CD4-positive, CD25-positive, alpha-beta regulatory T cell (primary cell): ENCODE results near the gene PGR. TPM values are rescaled to one million over a fixed set of nuclear protein-coding genes. Genes with fewer than 3 reads are reported as not detected.
"Not testable (repeated sequence)": the region's sequence is repeated elsewhere in the genome, so short reads cannot be mapped to it uniquely, and the experiment has no call there.

ENCODE experiments used
- ATAC-seq, 2 donors: fragments of 150-1000 bp; cut with Tn5 transposase; one replicate each; pipeline ENCODE4 v1.10.0; 2021; ENCODE audit warnings: low read depth in 2 of 2, moderate number of reproducible peaks in 2 of 2, moderate library complexity in 1 of 2
- DNase-seq, 3 donors: peaks; one replicate each; pipeline versions ENCODE4 v3.0.0 to v3.0.0-alpha.2; 2012 to 2022; ENCODE audit warnings: mixed read lengths in 1 of 3
- H3K27ac ChIP-seq: one replicate; pipeline ENCODE4 v1.7.0; 2013; ENCODE audit warnings: mild to moderate bottlenecking, low read length; ENCODE audit not compliant: insufficient read depth, poor library complexity, severe bottlenecking
- H3K27me3 ChIP-seq: one replicate; pipeline ENCODE4 v1.7.0; 2013; ENCODE audit warnings: low read length; ENCODE audit not compliant: control insufficient read depth, insufficient read depth
- H3K36me3 ChIP-seq: one replicate; pipeline ENCODE4 v1.7.0; 2013; ENCODE audit warnings: mild to moderate bottlenecking, low read length, moderate library complexity; ENCODE audit not compliant: control insufficient read depth, insufficient read depth
- H3K4me1 ChIP-seq: 2 replicates; pipeline ENCODE4 v1.7.0; 2013; ENCODE audit warnings: mild to moderate bottlenecking, low read length; ENCODE audit not compliant: insufficient read depth, control insufficient read depth, poor library complexity, severe bottlenecking
- H3K4me3 ChIP-seq: one replicate; pipeline ENCODE4 v1.7.0; 2013; ENCODE audit warnings: low read depth, mild to moderate bottlenecking, low read length, moderate library complexity
- H3K9me3 ChIP-seq, 2 experiments: 1 replicate in 1 of 2; 2 replicates in 1 of 2; pipeline ENCODE4 v1.7.0; 2013; ENCODE audit warnings: low read length in 2 of 2, mild to moderate bottlenecking in 1 of 2, moderate library complexity in 1 of 2; ENCODE audit not compliant: control insufficient read depth in 2 of 2
- H3K27ac Mint-ChIP-seq, 3 donors: one replicate each; pipeline ENCODE4 v1.8.0; 2020 to 2022; ENCODE audit warnings: mild to moderate bottlenecking in 3 of 3, mixed read lengths in 3 of 3, moderate library complexity in 2 of 3
- H3K27me3 Mint-ChIP-seq: one replicate; pipeline ENCODE4 v1.8.0; 2022; ENCODE audit warnings: mild to moderate bottlenecking, mixed read lengths
- H3K36me3 Mint-ChIP-seq: one replicate; pipeline ENCODE4 v1.8.0; 2020; ENCODE audit warnings: mixed read lengths
- H3K4me1 Mint-ChIP-seq, 4 donors: one replicate each; pipeline ENCODE4 v1.8.0; 2020 to 2022; ENCODE audit warnings: mixed read lengths in 4 of 4, mild to moderate bottlenecking in 1 of 4
- H3K4me3 Mint-ChIP-seq, 4 donors: one replicate each; pipeline ENCODE4 v1.8.0; 2020 to 2022; ENCODE audit warnings: mild to moderate bottlenecking in 4 of 4, mixed read lengths in 4 of 4, moderate library complexity in 3 of 4
- H3K9me3 Mint-ChIP-seq, 7 donors: one replicate each; pipeline ENCODE4 v1.8.0; 2020 to 2022; ENCODE audit warnings: mixed read lengths in 7 of 7, mild to moderate bottlenecking in 3 of 7, moderate library complexity in 2 of 7
- polyA plus RNA-seq, 4 donors: library from polyadenylated mRNA; unstranded; fragments of 300-500 nt; fragmentation: Illumina TruSeq; gene quantifications; one replicate each; pipeline ENCODE4 v1.2.3, GENCODE V29; 2021
- total RNA-seq: library from RNA; stranded (reverse); gene quantifications from one replicate; pipeline ENCODE4 v1.2.3, GENCODE V29; 2022

The PGR gene
- total and polyA plus RNA-seq, 5 donors from 2014 or later, result not detected

GRCh38 chr11:101028644-101029043 is 101.0 kb downstream of the PGR start:
- Mint-ChIP-seq H3K4me1 (no peaks in the 10 kb centered on the region), H3K4me3 (no peak overlapping the region), H3K9me3 (peaks cover 0 to 11% (median 5%) of the 10 kb centered on the region in 7 donors), H3K27ac (no peak overlapping the region), H3K27me3 (no peaks in the 10 kb centered on the region), H3K36me3 (no peaks in the 10 kb centered on the region)
- H3K4me3 ChIP-seq, result no peak overlapping the region
- no peak for ATAC-seq
- no peak overlapping the region for H3K27ac ChIP-seq
- no peaks in the 10 kb centered on the region for H3K9me3 ChIP-seq
- H3K27me3 ChIP-seq, result no peaks in the 10 kb centered on the region
- no peak for DNase-seq
- no peaks in the 10 kb centered on the region for H3K36me3 ChIP-seq
- H3K4me1 ChIP-seq, result no peaks in the 10 kb centered on the region

- H3K9me3 Mint-ChIP-seq, result peaks cover 0 to 2% (median 0%) of the 10 kb centered on the region in 7 donors
- Histone ChIP-seq H3K27me3 (no peaks in the 10 kb centered on the region), H3K9me3 (no peaks in the 10 kb centered on the region), H3K27ac (no peak overlapping the region), H3K4me1 (no peaks in the 10 kb centered on the region), H3K36me3 (no peaks in the 10 kb centered on the region), H3K4me3 (no peak overlapping the region)
- DNase-seq (no peak), ATAC-seq (no peak)
- H3K27me3 Mint-ChIP-seq, result no peaks in the 10 kb centered on the region
- no peaks in the 10 kb centered on the region for H3K36me3 Mint-ChIP-seq
- H3K4me1 Mint-ChIP-seq, result no peaks in the 10 kb centered on the region
- H3K4me3 Mint-ChIP-seq, result no peak overlapping the region
- no peak overlapping the region for H3K27ac Mint-ChIP-seq
These were observed 107.4 kb downstream of the PGR start for GRCh38 chr11:101022256-101022655.

GRCh38 chr11:101019870-101020269 is 109.7 kb downstream of the PGR start:
- DNase-seq, result no peak
- Mint-ChIP-seq H3K27ac (no peak overlapping the region), H3K4me3 (no peak overlapping the region), H3K9me3 (peaks cover 0 to 3% (median 0%) of the 10 kb centered on the region in 7 donors), H3K4me1 (no peaks in the 10 kb centered on the region), H3K36me3 (no peaks in the 10 kb centered on the region), H3K27me3 (no peaks in the 10 kb centered on the region)
- H3K4me1 ChIP-seq, result no peaks in the 10 kb centered on the region
- ATAC-seq, result no peak
- no peak overlapping the region for H3K27ac ChIP-seq
- H3K27me3 ChIP-seq, result no peaks in the 10 kb centered on the region
- no peaks in the 10 kb centered on the region for H3K36me3 ChIP-seq
- H3K4me3 ChIP-seq, result no peak overlapping the region
- peaks cover 0 to 5% of the 10 kb centered on the region in 2 experiments for H3K9me3 ChIP-seq

GRCh38 chr11:101014600-101015285 is 114.9 kb downstream of the PGR start:
- no peaks in the 10 kb centered on the region for H3K4me1 Mint-ChIP-seq
- Histone ChIP-seq H3K4me1 (no peaks in the 10 kb centered on the region), H3K27me3 (no peaks in the 10 kb centered on the region), H3K27ac (no peak overlapping the region), H3K9me3 (peaks cover 0 to 9% of the 10 kb centered on the region in 2 experiments), H3K36me3 (no peaks in the 10 kb centered on the region), H3K4me3 (no peak overlapping the region)
- H3K36me3 Mint-ChIP-seq, result no peaks in the 10 kb centered on the region
- H3K27me3 Mint-ChIP-seq, result no peaks in the 10 kb centered on the region
- DNase-seq (no peak), ATAC-seq (no peak)
- no peak overlapping the region for H3K4me3 Mint-ChIP-seq
- no peak overlapping the region for H3K27ac Mint-ChIP-seq
- peaks cover 0 to 8% (median 3%) of the 10 kb centered on the region in 7 donors for H3K9me3 Mint-ChIP-seq

- H3K9me3 ChIP-seq, H3K27me3 ChIP-seq, H3K4me3 ChIP-seq, H3K36me3 ChIP-seq, H3K27ac ChIP-seq, H3K4me1 Mint-ChIP-seq, H3K4me1 ChIP-seq, H3K36me3 Mint-ChIP-seq, H3K4me3 Mint-ChIP-seq, H3K9me3 Mint-ChIP-seq, DNase-seq, H3K27me3 Mint-ChIP-seq, ATAC-seq, H3K27ac Mint-ChIP-seq: not testable (repeated sequence)
These were observed 115.9 kb downstream of the PGR start for GRCh38 chr11:101013702-101014101.

- H3K27ac Mint-ChIP-seq, result no peak overlapping the region
- no peaks in the 10 kb centered on the region for H3K27me3 Mint-ChIP-seq
- H3K36me3 Mint-ChIP-seq, result no peaks in the 10 kb centered on the region
- H3K4me1 ChIP-seq, result no peaks in the 10 kb centered on the region
- no peak for DNase-seq
- no peak overlapping the region for H3K4me3 Mint-ChIP-seq
- H3K4me1 Mint-ChIP-seq, result no peaks in the 10 kb centered on the region
- H3K27ac ChIP-seq, result no peak overlapping the region
- H3K9me3 ChIP-seq, result peaks cover 0 to 9% of the 10 kb centered on the region in 2 experiments
- H3K4me3 ChIP-seq, result no peak overlapping the region
- ATAC-seq, result no peak
- H3K27me3 ChIP-seq, result no peaks in the 10 kb centered on the region
- peaks cover 0 to 11% (median 3%) of the 10 kb centered on the region in 7 donors for H3K9me3 Mint-ChIP-seq
- no peaks in the 10 kb centered on the region for H3K36me3 ChIP-seq
These were observed 117.7 kb downstream of the PGR start for GRCh38 chr11:101011881-101012280.

- Mint-ChIP-seq H3K9me3 (peaks cover 0 to 11% (median 2%) of the 10 kb centered on the region in 7 donors), H3K27me3 (no peaks in the 10 kb centered on the region)
- H3K4me3 ChIP-seq, result no peak overlapping the region
These were observed 118.7 kb downstream of the PGR start for GRCh38 chr11:101010899-101011298.

GRCh38 chr11:101009690-101010055 is 119.9 kb downstream of the PGR start:
- H3K9me3 ChIP-seq, result peaks cover 0 to 2% of the 10 kb centered on the region in 2 experiments
- no peaks in the 10 kb centered on the region for H3K27me3 ChIP-seq
- H3K4me3 Mint-ChIP-seq, result no peak overlapping the region
- no peaks in the 10 kb centered on the region for H3K36me3 Mint-ChIP-seq
- no peaks in the 10 kb centered on the region for H3K4me1 ChIP-seq
- DNase-seq, result no peak
- no peak overlapping the region for H3K27ac ChIP-seq
- no peaks in the 10 kb centered on the region for H3K4me1 Mint-ChIP-seq
- H3K4me3 ChIP-seq, result no peak overlapping the region
- H3K36me3 ChIP-seq, result no peaks in the 10 kb centered on the region
- no peak for ATAC-seq
- no peaks in the 10 kb centered on the region for H3K27me3 Mint-ChIP-seq
- H3K9me3 Mint-ChIP-seq, result peaks cover 0 to 11% (median 2%) of the 10 kb centered on the region in 7 donors
- H3K27ac Mint-ChIP-seq, result no peak overlapping the region

More at GRCh38 chr11:101010899-101011298, 118.7 kb downstream of the PGR start:
- ATAC-seq (no peak), DNase-seq (no peak)
- H3K4me3 Mint-ChIP-seq, result no peak overlapping the region
- H3K36me3 Mint-ChIP-seq, result no peaks in the 10 kb centered on the region
- H3K36me3 ChIP-seq, result no peaks in the 10 kb centered on the region
- no peak overlapping the region for H3K27ac Mint-ChIP-seq
- no peaks in the 10 kb centered on the region for H3K4me1 Mint-ChIP-seq
- H3K27ac ChIP-seq, result no peak overlapping the region
- peaks cover 0 to 6% of the 10 kb centered on the region in 2 experiments for H3K9me3 ChIP-seq
- H3K4me1 ChIP-seq, result no peaks in the 10 kb centered on the region
- no peaks in the 10 kb centered on the region for H3K27me3 ChIP-seq
